NCI-H748 (cell line): ENCODE measurements around the gene POLG2.

Experiments used
- DNase-seq: peaks from one replicate; lab custom pipeline; 2025; ENCODE audit not compliant: unreplicated experiment; lab: John Stamatoyannopoulos, UW

POLG2 gene

DNA sequence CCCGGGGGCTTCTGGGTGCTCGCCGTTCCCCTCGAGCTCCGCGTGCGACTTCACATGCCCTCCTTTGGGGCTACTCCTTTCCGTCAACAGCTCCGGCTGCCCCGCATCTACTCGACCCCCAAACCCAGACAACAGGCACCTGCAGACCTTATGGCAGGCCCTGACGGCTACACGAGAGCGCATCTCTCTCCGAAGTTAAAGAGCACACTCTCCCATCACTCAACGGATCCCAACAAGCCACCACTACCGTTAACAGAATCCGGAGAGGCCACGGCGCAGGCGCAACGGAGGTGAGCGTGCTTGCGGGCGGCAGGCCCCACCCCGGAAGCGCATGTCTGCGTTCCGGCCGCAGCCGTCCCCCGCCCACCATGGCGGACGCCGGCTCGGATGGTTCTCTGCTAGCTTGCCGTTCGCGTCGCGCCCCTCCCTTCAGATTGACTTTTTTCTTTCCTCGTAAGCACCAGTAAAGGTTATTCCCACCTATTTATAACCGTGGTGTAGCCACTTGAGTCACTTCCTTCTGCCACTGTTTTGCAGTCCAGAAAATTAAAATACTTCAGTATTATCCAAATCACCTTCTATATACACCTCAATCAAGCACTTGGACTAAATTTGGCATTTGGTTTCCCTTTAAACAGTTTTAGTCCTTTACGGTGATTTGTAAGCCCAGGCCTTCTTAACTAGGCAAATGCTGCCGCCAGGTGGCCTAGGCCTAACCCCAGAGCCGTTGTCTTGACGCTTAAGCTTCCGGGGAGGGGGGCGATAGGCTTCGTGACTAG lies at the start of gene POLG2:
POLG2 (minus strand) TSS at position 269 of the 779 bp plus-strand sequence; CDS start at position 183, 86 bp downstream.
- peak; percentile 92 for DNase-seq

DNA sequence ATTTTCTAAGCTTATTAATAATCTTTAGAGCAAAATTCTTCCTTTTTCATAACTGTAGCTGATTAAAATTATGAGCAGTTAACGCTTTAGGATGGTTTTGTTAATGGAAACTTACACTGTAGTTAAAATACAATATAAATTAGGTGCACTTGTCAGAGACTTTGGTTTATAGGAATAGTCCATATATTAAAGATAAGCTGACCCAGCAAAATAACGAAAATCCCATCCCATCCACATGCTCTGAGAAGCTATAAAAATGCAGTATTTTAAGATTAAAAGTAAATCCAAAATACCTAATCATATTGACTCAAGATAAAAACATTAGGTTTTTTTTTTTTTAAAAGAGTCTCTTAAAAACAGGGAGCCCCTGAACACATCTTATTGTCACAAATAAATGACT lies 47.9 kb upstream of the POLG2 start:
- DNase-seq, result no peak

GRCh38 chr17:64540118-64540776 lies 43.4 kb upstream of the POLG2 start:
- no peak for DNase-seq

DNA sequence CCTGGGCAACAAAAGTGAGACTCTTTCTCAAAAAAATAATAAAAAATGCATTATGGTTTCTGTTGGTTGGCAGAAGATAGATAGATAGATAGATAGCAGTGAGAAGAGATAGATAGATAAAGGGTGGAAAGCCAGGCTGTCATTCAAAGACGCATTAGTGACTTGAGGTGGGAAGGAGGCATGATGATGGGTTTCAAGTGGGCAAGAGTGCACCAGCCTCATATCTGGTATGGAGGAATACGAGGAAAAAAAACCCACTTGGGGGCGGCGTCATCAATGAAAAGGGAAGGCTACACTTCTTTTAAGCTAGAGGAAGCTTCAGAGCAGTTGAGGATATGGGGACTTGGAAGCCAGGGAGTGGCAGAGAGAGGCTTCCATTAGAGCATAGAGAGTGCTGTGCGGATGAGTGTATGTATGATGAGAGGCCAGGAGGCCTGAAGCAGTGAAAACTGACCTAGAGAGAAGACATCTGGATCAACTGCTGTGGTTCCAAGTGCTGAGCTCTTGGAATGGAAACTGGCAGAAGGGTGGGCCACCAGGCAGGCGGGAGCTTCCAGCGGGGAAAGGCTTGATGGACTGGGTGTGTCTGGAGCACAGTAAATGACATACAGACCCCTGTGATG lies 41.8 kb upstream of the POLG2 start:
- no peak for DNase-seq

GRCh38 chr17:64537488-64537887 lies 40.6 kb upstream of the POLG2 start:
- DNase-seq, result no peak

- DNase-seq, result no peak
These were observed 40.1 kb upstream of the POLG2 start for GRCh38 chr17:64536913-64537312.

- DNase-seq, result no peak
These were observed 38.5 kb upstream of the POLG2 start for GRCh38 chr17:64535357-64535756.

GRCh38 chr17:64534187-64534586 lies 37.3 kb upstream of the POLG2 start:
- DNase-seq, result no peak

DNA sequence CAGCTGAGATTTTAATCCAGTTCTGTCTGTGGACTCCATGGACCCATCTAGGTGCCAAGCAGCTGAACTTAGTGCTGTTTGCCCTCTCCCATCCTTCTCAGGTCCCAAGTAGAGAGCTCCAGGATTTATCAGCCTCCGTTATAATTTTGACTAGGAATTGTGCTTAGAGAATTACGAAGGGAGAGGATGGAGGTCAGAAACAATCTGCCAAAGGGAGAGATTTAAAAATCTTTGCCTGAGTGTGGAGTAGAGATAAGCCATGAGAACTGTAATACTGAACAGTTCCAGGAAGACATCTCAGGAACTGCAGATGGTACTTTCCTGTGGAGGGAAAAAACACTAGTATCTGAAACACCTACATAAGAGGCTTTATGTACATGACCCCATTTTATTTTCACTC lies 36.9 kb upstream of the POLG2 start:
- DNase-seq, result no peak

GRCh38 chr17:64532409-64532808 lies 35.6 kb upstream of the POLG2 start:
- no peak for DNase-seq

DNA sequence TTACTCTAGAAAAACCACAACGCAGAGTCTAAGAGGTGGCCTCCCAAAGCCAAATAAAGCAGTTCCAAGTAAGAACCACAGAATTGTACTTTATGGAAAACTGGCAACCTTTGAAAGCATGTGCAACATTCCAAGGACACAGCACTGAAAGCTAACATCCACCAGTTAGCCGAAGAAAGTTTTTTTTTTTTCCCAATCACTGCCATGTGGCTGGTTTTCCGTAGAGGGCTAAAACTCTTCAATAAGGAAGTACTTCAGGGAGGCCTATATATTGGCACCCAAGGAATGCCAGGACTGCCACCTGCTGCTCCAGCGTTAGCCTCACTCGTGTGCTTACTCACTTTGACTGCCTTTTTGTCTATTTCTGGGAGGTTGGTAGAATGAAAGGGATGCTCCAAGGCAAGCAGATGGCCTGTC lies 35.1 kb upstream of the POLG2 start:
- no peak for DNase-seq

DNA sequence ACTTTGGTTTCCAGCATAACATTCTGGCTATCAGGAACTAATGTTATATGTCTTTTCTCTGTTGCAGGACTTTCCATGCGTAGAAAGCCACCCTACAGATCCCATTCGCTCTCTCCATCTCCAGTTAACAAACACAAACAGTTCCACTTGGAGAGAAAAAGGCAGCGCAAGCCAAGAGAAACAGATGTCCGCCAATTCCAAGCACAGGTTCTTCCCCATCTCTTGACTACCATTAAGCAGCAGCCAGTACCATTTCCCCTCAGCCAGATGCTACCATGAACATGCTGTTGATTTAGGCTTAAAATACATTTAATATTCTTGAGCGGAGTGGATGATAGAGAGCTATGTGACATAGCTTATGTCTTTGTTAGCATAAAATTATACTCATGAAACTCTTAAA lies 32.4 kb upstream of the POLG2 start:
- no peak for DNase-seq

DNA sequence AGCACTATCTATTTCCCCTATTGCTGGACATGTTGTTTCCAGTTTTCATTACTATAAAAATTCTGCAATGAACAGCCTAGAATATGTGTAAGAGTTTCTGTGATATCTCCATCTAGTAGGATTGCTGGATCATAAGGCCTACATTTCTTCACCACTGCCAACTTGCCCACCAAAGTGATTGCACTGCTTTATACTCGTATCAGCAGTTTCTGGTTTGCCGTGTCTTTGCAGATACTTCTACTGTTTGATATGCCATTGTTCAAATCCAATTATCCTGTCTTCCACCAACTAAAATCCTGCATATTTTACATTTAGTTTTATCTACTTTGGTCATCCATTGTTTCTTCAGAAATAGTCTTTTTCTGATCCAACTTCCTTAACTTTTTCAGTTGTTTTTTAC lies 31.1 kb upstream of the POLG2 start:
- no peak for DNase-seq

DNA sequence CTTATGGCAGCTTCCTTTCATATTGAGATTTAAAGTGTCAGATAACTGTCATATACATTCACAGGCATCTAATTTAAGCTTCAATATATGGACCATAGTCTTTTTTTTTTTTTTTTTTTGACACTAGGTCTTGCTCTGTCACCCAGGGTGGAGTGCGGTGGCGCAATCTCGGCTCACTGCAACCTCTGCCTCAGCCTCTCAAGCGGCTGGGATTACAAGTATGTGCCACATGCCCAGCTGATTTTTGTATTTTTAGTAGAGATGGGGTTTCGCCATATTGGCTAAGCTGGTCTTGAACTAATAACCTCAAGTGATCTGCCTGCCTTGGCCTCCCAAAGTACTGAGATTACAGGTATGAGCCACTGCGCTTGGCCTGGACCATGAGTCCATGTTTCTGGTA lies 23.5 kb upstream of the POLG2 start:
- DNase-seq, result no peak

- no peak for DNase-seq
These were observed 22.7 kb upstream of the POLG2 start for GRCh38 chr17:64519601-64520000.

GRCh38 chr17:64515829-64516228 lies 19.0 kb upstream of the POLG2 start:
- no peak for DNase-seq

DNA sequence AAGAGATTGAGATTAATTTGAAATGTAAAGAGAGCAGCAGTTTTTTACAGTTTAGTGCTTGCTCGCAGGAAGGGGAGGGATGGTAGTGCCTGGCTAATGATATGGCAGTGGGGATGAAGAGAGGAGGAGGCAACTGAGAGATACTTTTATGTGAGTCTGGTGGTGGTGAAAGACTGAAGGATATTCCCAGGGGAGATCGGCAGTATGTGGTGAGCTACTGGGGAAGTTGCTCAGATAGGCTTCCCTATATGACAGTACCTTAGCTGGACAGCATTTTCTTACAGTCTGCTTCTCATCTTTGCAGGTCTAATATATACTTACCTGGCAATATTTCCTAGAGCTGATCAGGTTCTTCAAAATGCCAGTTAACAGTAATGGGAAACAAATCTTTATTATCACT lies 18.6 kb upstream of the POLG2 start:
- DNase-seq, result no peak

DNA sequence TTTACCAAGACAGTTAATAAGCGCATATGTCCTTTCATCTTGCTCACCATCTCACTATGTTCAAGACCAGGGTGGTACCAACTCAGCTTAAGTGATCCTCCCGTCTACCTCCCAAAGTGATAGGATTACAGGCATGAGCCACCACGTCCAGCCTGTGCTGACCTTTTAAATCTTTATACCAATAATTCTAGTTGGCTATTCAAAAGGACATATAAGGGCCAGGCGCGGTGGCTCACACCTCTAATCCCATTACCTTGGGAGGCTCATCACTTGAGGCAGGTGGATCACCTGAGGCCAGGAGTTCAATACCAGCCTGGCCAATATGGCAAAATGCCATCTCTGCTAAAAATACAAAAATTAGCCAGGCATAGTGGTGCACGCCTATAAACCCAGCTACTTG lies 12.3 kb upstream of the POLG2 start:
- DNase-seq, result no peak

DNA sequence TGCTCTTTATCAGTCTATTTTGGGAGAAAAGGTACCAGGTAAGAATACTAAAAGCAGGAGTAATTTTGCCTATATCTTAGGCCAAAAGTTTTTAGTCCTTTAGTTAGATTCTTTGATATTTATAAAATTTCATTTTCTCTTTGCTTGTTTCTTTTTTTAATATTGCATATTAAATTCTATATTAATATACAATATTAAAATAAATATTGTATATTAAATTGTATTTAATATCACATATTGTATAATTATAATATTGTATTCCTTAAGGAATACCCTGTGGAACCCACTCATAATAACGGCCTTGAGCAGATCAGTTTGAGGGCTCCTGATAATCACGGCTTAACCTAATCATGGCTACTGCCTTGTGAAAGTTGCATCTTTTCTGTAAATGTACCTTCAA lies 11.8 kb upstream of the POLG2 start:
- DNase-seq, result no peak

DNA sequence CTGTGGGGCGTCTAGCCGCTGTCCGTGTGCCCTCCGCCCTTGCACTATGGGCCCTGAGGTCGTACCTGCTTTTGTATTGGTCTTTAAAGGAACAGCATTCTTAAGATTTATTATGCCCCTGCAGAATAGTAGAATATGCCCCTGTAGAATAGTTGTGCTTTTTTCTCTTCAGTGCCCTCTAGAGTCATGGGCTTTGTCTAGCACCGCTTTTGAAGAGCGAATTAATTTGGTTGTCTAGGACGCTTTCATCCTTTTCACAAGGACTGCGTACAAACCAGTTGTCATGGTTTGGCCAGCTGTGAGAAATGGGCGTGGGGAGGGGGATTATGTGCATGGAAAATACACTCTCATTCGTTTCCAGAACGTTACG lies 10.5 kb upstream of the POLG2 start:
- peak; percentile 75 for DNase-seq

- peak; percentile 99 for DNase-seq
These were observed 9.9 kb upstream of the POLG2 start, which contains the start of gene CEP95 for GRCh38 chr17:64506576-64507412. Gene CEP95, plus strand, starts transcription at chr17:64506977. Its CDS starts 121 bp downstream, at chr17:64507098.
